Rectal smooth muscle tissue (tissue), 1 donor: ENCODE data around the gene TMOD1.
"Not testable (repeated sequence)": the region's sequence is repeated elsewhere in the genome, so short reads cannot be mapped to it uniquely, and the experiment has no call there.

Experiments used
- H3K27ac ChIP-seq: one replicate; pipeline ENCODE4 v1.7.0; 2013; ENCODE audit warnings: low read depth, low read length, inconsistent platforms
- H3K27me3 ChIP-seq: one replicate; pipeline ENCODE4 v1.7.0; 2013; ENCODE audit warnings: low read length; ENCODE audit not compliant: control insufficient read depth, insufficient read depth
- H3K36me3 ChIP-seq: one replicate; pipeline ENCODE4 v1.7.0; 2013; ENCODE audit warnings: low read length; ENCODE audit not compliant: control insufficient read depth, insufficient read depth
- H3K4me1 ChIP-seq: one replicate; pipeline ENCODE4 v1.7.0; 2013; ENCODE audit warnings: low read length; ENCODE audit not compliant: control insufficient read depth, insufficient read depth
- H3K4me3 ChIP-seq: one replicate; pipeline ENCODE4 v1.7.0; 2013; ENCODE audit warnings: low read length
- H3K9ac ChIP-seq: one replicate; pipeline ENCODE4 v1.7.0; 2013; ENCODE audit warnings: low read length

TMOD1 gene

GRCh38 chr9:97604901-97605645, 103.6 kb downstream of the TMOD1 start:
- Histone ChIP-seq H3K4me3 (no peak overlapping the region), H3K27ac (no peak overlapping the region), H3K27me3 (no peaks in the 10 kb centered on the region), H3K36me3 (peaks cover 35% of the 10 kb centered on the region), H3K4me1 (no peaks in the 10 kb centered on the region), H3K9ac (no peak overlapping the region)

GRCh38 chr9:97615439-97616072, 114.1 kb downstream of the TMOD1 start:
- Histone ChIP-seq H3K9ac (no peak overlapping the region), H3K36me3 (peaks cover 12% of the 10 kb centered on the region), H3K4me1 (peaks cover 6% of the 10 kb centered on the region), H3K27me3 (no peaks in the 10 kb centered on the region), H3K27ac (no peak overlapping the region), H3K4me3 (no peak overlapping the region)

GRCh38 chr9:97617939-97618416, 116.5 kb downstream of the TMOD1 start:
- Histone ChIP-seq H3K27ac (no peak overlapping the region), H3K27me3 (no peaks in the 10 kb centered on the region), H3K36me3 (peaks cover 8% of the 10 kb centered on the region), H3K4me3 (no peak overlapping the region), H3K4me1 (peaks cover 6% of the 10 kb centered on the region), H3K9ac (no peak overlapping the region)

GRCh38 chr9:97620063-97620462, 118.6 kb downstream of the TMOD1 start:
- not testable (repeated sequence) for H3K9ac ChIP-seq, H3K4me3 ChIP-seq, H3K4me1 ChIP-seq, H3K36me3 ChIP-seq, H3K27me3 ChIP-seq, H3K27ac ChIP-seq

GRCh38 chr9:97622483-97622882, 121.0 kb downstream of the TMOD1 start:
- not testable (repeated sequence) for H3K27ac ChIP-seq, H3K27me3 ChIP-seq, H3K4me3 ChIP-seq, H3K4me1 ChIP-seq, H3K9ac ChIP-seq
- H3K36me3 ChIP-seq, result peaks cover 13% of the 10 kb centered on the region

- peaks cover 8% of the 10 kb centered on the region for H3K36me3 ChIP-seq
- no peak overlapping the region for H3K9ac ChIP-seq
- H3K27me3 ChIP-seq, result no peaks in the 10 kb centered on the region
- peaks cover 6% of the 10 kb centered on the region for H3K4me1 ChIP-seq
- H3K4me3 ChIP-seq, result no peak overlapping the region
- no peak overlapping the region for H3K27ac ChIP-seq
Measured at GRCh38 chr9:97623946-97624345, 122.5 kb downstream of the TMOD1 start.

GRCh38 chr9:97625620-97626019, 124.2 kb downstream of the TMOD1 start:
- Histone ChIP-seq H3K36me3 (peaks cover 8% of the 10 kb centered on the region), H3K4me1 (peaks cover 6% of the 10 kb centered on the region)

GRCh38 chr9:97627624-97628023, 126.2 kb downstream of the TMOD1 start:
- H3K4me3 ChIP-seq, result no peak overlapping the region
- peaks cover 12% of the 10 kb centered on the region for H3K4me1 ChIP-seq
- no peak overlapping the region for H3K9ac ChIP-seq
- no peak overlapping the region for H3K27ac ChIP-seq
- H3K27me3 ChIP-seq, result no peaks in the 10 kb centered on the region
- peaks cover 6% of the 10 kb centered on the region for H3K36me3 ChIP-seq

More at GRCh38 chr9:97625620-97626019, 124.2 kb downstream of the TMOD1 start:
- H3K9ac ChIP-seq, result no peak overlapping the region
- no peaks in the 10 kb centered on the region for H3K27me3 ChIP-seq
- no peak overlapping the region for H3K27ac ChIP-seq
- no peak overlapping the region for H3K4me3 ChIP-seq

- Histone ChIP-seq H3K9ac (no peak overlapping the region), H3K36me3 (peaks cover 6% of the 10 kb centered on the region), H3K27me3 (no peaks in the 10 kb centered on the region), H3K4me1 (peaks cover 12% of the 10 kb centered on the region), H3K4me3 (no peak overlapping the region), H3K27ac (no peak overlapping the region)
Measured at GRCh38 chr9:97628668-97629067, 127.2 kb downstream of the TMOD1 start.

- no peak overlapping the region for H3K27ac ChIP-seq
- H3K4me3 ChIP-seq, result no peak overlapping the region
Measured at GRCh38 chr9:97629156-97629555, 127.7 kb downstream of the TMOD1 start.

GRCh38 chr9:97630591-97630990, 129.1 kb downstream of the TMOD1 start:
- Histone ChIP-seq H3K4me3 (no peak overlapping the region), H3K27me3 (no peaks in the 10 kb centered on the region), H3K9ac (no peak overlapping the region), H3K36me3 (peaks cover 1% of the 10 kb centered on the region), H3K27ac (no peak overlapping the region), H3K4me1 (peaks cover 16% of the 10 kb centered on the region)

More at GRCh38 chr9:97629156-97629555, 127.7 kb downstream of the TMOD1 start:
- no peak overlapping the region for H3K9ac ChIP-seq
- H3K4me1 ChIP-seq, result peaks cover 12% of the 10 kb centered on the region
- H3K27me3 ChIP-seq, result no peaks in the 10 kb centered on the region
- H3K36me3 ChIP-seq, result peaks cover 6% of the 10 kb centered on the region

- H3K4me1 ChIP-seq, result peaks cover 11% of the 10 kb centered on the region
- peak overlapping the region; percentile 92 for H3K4me3 ChIP-seq
- H3K27me3 ChIP-seq, result no peaks in the 10 kb centered on the region
- peak overlapping the region; percentile 99 for H3K27ac ChIP-seq
- H3K36me3 ChIP-seq, result no peaks in the 10 kb centered on the region
- peak overlapping the region; percentile 98 for H3K9ac ChIP-seq
Measured at GRCh38 chr9:97632248-97632984, 130.9 kb downstream of the TMOD1 start.
